Peyer's patch (tissue), 4 donors: ENCODE data around the gene SCRN3.

Experiments used
- POLR2A ChIP-seq, 2 donors: fragments of 450-650 bp; IDR thresholded peaks; one replicate each; pipeline ENCODE4 v1.5.1; 2017; ENCODE audit warnings: antibody characterized with exemption in 2 of 2, mild to moderate bottlenecking in 2 of 2, moderate library complexity in 2 of 2
- TF ChIP-seq, protein P1 (sequence below), 6 experiments: fragments of 450-650 bp in 4 of 6; fragments of 200-600 bp in 2 of 6; sonication (generic) in 1 of 6; IDR thresholded peaks; one replicate each; pipeline ENCODE4 v1.5.1; 2017 to 2019; ENCODE audit warnings: antibody characterized with exemption in 6 of 6, mild to moderate bottlenecking in 3 of 6, moderate library complexity in 1 of 6

DNA sequence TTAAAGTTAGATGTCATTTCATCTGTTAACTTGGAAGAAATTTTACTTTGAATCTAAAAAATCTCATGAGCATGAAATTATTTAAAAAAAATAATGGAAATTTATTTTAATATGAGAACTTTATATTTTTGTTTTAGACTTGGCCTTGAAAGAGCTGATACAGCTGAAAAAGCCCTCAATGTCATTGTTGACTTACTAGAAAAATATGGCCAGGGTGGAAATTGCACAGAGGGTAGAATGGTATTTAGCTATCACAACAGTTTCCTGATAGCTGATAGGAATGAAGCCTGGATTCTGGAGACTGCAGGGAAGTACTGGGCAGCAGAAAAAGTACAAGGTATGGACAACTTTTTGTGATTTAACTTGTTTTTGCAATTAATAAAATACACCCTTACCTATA lies 5.3 kb downstream of the SCRN3 start:
- TF ChIP-seq, protein P1, sequence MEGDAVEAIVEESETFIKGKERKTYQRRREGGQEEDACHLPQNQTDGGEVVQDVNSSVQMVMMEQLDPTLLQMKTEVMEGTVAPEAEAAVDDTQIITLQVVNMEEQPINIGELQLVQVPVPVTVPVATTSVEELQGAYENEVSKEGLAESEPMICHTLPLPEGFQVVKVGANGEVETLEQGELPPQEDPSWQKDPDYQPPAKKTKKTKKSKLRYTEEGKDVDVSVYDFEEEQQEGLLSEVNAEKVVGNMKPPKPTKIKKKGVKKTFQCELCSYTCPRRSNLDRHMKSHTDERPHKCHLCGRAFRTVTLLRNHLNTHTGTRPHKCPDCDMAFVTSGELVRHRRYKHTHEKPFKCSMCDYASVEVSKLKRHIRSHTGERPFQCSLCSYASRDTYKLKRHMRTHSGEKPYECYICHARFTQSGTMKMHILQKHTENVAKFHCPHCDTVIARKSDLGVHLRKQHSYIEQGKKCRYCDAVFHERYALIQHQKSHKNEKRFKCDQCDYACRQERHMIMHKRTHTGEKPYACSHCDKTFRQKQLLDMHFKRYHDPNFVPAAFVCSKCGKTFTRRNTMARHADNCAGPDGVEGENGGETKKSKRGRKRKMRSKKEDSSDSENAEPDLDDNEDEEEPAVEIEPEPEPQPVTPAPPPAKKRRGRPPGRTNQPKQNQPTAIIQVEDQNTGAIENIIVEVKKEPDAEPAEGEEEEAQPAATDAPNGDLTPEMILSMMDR (IDR thresholded peaks at IDR 0.05): no peak
- no peak for TF ChIP-seq POLR2A (IDR thresholded peaks at IDR 0.05)
